GM21786 (cell line): ENCODE data around the gene UQCC2.

Experiments used
- ATAC-seq: cut with Tn5 transposase; IDR thresholded peaks from one replicate; pipeline ENCODE4 v1.9.1; 2021; ENCODE audit not compliant: unreplicated experiment

The UQCC2 gene

DNA sequence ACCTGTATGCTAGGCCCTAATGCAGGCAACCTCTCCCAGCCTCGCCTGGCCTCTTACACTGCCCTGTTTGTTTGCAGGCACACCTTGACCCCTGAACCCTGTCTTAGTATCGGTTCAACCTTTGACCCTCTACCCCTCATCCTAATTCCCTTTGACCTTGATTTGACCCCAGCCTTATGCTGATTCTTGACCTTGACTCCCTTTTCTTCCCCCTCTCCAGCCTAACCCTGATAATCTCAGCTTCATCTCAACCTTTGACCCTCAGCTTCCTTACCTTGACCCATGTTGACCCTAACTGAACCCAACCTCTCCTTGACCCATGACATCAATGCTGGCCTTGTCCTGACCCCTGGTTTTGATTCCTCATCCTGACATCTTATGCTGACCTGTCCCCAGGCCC is 33.8 kb downstream of the UQCC2 start:
- ATAC-seq, result no peak

DNA sequence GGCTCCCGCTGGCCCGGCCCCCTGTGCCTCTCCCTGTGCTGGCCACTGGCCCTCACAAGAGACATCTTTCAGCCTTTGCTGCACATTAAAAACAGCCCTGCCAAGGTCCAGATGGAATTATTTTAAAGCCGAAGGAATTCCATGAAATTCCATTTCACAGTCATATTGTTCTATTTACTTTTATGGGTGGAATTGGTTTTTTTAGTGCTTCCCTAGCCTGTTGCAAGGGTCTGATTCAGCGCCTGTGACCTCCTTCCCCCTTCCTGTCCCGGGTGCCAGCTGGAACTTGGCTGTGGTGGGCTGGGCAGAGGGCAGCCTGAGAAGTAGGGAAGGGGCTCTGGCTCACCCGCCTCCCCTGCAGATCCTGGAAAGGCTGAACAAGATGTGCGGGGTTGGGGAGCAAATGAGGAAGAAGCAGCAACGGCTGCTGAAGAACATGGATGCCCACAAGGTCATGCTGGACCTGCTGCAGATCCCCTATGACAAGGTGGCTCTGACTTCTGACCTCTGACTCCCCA is 34.3 kb downstream of the UQCC2 start:
- no peak for ATAC-seq

DNA sequence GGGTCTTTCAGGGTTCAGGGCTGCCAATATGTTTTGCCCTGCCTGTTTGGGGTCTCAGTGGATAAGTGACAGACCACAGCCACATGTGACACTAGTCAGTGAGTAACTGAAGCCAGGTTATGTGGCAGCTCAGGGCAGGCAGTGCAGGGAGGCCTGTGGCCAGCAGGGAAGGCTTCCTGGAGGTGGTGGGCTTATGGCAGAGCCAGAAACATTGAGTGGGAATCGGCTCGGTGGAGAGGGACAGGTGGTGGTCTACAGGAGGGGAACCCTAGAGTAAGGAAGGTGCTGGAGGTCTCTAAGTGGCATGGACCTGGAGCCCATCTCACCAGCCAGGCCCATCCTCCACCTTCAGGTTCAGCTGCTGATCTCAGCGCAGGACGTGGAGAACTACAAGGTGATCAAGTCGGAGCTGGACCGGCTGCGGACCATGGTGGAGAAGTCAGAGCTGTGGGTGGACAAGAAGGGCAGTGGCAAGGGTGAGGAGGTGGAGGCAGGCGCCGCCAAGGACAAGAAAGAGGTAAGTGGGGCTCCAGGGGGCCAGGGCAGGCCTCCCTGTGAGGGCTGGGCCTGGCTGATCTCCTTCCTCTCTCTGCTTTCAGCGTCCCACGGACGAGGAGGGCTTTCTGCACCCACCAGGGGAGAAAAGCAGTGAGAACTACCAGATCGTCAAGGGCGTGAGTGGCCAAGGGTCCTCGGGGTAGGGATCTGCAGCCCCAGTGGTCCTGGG is 34.9 kb downstream of the UQCC2 start:
- ATAC-seq, result no peak

DNA sequence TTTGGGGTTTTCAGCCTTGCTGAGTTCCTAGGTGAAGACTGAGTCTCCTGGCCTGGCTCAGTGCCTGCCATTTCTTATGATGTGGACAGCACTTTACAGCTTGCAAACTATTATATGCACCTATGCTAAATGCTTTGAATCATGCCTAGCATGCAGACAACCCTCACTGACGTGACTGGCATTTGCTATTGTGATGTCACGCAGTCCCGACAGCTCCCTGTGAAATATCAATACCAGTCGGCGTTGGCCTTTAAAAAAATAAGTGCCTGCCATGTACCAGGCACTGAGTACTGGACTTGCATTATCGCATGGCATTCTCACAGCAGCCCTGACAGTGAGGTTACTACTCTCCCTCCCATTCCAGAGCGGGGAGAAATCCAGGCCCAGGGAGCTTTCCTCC is 35.5 kb downstream of the UQCC2 start:
- ATAC-seq, result no peak

DNA sequence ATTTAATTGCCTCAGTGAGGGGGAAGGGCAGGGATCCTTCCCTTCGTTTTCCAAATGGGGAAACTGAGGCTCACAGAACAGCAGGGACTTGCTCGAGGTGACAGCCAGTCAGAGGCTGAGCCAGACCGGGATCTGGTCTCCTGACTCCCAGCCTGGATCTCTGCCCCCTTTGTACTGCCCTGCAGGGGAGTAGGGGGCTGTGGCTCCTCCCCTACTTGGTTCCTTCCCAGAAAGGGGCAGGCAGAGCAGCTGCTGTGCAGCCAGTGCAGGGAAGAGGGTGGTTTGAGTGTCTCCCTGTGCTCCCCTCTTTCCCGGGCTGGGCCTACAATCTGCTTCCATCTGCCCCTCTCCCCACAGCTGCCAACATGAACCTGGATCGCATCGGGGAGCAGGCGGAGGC is 37.6 kb downstream of the UQCC2 start:
- no peak for ATAC-seq

DNA sequence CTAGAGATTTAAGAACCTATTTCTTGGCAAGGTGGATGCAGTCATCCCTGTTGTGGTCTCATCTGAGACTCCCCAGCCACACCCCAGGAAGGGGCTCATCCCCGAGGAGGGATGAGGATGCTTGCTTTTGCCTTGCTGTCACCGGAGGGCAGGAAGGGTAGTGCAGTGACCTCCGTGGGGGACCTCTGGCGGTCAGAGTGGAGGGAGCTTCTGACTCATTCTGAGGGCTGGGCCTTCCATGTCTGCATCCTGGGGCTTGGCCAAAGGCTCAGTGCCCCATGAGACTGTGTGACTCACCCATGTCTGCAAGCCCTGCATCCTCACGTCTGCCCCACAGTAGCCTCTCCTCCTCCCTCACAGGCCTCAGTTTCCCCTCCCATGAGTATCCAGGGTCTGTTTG is 38.7 kb downstream of the UQCC2 start:
- no peak for ATAC-seq

DNA sequence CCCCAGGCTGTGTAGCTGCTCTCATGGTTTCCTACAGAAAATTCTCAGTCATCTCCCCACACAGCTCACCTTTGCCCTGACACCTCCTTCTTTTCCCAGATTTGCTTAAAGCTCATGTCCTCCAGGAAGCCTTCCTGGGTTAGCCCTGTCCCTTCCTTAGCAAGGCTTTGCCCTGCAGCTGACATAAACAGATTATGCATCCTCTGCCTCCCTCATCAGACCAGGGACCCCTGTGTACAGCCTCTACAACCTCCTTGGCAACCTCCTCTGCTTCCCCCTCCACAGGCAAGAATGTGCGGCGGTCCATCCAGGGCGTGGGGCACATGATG is 39.8 kb downstream of the UQCC2 start:
- ATAC-seq, result no peak

DNA sequence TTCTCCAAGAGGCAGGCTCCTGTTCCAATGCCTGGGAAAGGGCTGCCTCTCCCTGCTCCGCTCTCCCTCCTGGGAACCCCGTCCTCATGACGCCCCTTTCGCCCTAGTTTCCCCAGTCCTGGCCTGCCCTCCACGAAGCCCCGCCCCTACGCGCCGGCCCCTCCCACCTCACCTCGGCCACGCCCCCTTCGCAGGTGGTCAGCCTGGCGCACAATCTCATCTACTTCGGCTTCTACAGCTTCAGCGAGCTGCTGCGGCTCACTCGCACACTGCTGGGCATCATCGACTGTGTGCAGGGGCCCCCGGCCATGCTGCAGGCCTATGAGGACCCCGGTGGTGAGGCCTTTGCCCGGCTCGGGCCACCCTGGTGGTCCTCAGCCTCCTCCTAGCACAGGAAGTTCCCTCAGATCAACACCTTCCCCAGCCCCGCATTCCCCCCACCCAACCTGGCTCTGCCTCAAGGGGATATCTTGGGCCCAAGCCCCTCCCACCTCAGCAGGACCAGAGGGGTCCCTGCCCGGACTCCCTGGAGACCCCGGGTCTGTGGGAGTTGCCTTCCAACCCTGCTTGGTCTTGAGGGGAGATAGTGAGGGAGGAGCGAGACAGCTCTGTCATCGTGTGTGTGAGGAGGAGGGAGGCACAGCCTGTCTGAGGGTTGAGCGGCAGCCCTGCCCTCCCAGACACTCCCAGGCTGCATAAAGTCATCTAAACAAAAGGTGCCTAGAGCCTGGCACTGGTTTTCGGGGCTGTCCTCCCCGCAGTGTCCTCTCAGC is 40.3 kb downstream of the UQCC2 start:
- no peak for ATAC-seq

DNA sequence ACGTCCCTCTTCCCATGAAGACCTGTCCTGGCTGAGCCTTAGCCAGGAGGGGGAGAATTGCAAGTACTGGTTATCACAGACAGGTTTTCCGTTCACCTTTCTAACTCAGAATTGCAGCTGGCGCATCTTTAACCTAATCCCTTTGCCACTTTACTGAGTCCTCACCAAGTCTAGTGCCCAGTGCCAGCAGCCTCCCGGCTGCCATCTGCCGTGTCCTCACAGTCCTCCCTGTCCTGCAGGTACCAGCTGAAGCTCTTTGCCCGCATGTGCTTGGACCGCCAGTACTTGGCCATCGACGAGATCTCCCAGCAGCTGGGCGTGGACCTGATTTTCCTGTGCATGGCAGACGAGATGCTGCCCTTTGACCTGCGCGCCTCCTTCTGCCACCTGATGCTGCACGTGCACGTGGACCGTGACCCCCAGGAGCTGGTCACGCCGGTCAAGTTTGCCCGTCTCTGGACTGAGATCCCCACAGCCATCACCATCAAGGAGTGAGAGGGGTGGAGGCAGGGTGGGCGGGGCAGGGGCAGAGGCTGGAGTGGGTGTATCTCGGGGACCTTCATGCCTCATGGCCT is 41.3 kb downstream of the UQCC2 start:
- no peak for ATAC-seq

DNA sequence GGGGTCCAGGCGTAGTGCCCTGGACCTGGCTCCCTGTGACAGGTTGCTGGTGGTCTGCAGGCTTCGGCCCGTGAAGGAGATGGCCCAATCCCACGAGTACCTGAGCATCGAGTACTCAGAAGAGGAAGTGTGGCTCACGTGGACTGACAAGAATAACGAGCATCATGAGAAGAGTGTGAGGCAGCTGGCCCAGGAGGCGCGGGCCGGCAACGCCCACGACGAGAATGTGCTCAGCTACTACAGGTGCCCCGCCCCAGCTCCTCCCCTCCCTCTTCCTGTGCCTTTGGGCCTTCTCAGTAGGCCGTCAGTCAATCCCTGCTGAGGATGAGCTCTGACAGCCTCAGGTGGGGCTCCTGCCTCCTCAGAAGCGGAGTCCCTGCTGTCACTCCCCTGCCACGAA is 42.6 kb downstream of the UQCC2 start:
- no peak for ATAC-seq

DNA sequence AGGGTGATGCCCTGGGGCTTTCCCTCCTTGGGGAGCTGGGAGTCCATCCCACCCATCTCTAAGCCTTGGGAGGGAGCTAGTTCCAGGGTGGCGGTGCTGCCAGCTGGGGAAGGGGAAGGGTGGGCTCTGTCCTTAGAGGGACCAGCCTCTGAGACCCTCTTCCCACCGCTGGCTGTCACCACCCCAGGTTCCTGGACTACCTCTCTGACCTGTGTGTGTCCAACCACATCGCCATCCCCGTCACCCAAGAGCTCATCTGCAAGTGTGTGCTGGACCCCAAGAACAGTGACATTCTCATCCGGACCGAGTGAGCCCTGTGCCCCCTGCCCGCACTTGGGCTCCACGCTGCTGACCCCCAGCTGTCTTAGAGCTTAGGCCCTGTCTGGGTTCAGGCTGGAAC is 43.2 kb downstream of the UQCC2 start:
- ATAC-seq, result no peak

DNA sequence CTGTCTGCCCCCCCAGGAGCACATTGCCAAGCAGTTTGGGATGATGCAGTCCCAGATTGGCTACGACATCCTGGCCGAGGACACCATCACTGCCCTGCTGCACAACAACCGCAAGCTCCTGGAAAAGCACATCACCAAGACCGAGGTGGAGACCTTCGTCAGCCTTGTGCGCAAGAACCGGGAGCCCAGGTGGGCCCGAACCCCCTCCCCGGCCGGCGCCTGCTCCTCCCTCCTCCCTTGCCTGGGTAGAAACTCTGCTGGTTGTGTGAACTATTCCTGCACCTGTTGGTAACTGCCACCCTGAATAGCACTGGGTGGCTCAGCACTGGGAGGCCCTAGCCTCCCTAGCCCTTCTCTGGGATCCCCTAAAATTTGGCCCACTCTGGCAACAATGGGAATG is 43.7 kb downstream of the UQCC2 start:
- no peak for ATAC-seq

DNA sequence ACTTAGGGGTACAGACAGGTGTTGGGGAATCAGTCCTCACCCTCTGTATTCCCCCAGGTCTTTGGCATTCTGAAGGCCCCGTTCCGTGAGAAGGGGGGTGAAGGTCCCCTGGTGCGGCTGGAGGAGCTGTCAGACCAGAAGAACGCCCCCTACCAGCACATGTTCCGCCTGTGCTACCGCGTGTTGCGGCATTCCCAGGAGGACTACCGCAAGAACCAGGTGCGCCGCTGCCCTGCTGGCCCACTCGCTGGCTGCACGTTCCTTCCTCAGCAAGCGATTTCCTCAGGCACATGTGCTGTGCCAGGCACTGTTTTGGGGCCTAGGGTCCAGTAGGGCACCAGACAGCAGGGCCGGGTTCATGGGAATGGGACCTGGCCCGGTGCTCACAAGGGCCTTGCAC is 44.4 kb downstream of the UQCC2 start:
- no peak for ATAC-seq

DNA sequence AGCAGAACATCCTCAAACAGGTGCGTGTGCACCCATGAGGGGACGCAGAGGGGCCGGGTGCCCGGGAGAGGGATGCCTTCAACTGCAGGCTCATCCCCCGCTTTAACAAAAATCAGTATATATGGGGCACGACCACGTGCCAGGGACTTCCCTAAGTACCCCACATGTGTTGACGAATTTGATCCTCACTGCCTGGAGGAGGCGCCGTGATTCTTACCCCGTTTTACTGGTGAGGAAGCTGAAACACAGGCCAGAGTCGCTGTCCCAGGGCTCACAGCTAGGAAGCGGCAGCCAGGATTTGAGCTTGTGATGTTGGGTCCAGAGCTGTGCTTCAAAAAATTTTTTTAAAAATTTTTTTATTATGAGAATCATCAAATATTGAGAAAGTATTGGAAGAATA is 45.5 kb downstream of the UQCC2 start:
- ATAC-seq, result no peak

DNA sequence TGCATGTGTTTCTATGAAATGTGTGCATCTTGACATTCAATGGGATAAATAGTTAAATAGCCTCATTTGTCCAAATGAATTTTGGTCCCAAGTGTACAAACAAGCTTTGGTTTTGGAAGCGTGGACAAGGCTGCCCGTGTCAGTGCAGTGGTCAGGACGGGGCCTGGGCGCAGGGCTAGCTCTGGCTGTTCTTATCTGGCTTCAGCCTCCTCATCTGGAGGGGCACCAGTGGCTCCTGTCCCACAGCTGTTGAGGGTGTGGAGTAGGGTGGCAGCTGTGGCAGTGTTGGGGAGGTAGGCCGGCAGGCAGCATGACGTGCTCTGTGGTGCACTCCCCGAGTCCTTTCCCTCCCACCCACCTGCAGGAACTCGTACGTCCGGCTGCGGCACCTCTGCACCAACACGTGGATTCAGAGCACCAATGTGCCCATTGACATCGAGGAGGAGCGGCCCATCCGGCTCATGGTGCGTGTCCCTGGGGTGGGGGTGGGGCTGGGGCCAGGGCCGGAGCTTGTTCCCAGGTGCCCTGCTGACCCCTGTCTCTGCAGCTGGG is 46.9 kb downstream of the UQCC2 start:
- no peak for ATAC-seq

DNA sequence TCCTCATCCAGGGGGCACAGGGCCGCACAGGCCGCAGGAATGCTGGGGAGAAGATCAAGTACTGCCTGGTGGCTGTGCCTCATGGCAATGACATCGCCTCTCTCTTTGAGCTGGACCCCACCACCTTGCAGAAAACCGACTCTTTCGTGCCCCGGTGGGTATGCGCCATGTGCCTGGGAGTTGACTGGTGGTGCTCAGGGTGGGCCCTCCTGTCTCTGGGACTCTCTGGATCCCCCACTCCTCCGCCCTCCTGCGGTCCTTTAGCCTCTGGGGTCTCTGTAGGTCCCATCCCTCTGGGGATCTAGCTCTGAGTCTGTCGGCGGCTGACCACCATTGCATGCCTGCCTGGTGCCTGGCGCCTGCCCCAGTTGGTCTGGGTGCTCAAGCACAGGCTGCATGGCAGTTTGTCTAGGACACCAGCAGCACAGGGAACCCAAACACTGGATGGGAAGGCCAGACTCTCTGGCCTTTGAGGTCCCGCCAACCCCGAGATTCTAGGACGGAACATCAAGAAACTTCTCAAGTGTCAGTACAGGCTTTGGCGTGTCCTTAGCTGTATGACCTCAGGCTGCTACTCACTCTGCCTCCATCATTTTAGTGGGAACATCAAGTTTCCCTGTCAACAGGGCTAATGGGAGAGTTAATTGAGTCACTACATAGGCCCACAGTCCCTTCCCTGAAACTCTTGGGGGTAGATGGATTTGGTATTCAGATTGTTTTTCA is 47.6 kb downstream of the UQCC2 start:
- ATAC-seq, result no peak

DNA sequence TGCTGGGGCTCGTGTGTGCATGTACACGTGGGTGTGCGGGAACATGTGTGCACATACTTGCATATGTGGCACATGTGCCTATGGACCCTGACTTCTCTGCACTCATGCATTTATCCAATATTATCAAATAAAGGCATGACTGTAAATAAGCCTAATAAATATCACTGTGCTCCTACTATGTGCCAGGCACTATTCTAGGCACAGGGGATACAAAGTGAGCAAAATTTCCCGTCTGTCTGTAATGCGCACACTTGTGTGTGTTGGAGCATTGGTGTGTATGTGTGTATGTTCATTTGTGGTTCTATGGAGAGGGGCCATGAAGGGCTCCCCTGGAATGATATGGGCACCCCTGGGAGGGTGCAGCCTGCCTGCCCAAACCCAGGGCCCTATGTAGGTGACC is 48.5 kb downstream of the UQCC2 start:
- no peak for ATAC-seq

DNA sequence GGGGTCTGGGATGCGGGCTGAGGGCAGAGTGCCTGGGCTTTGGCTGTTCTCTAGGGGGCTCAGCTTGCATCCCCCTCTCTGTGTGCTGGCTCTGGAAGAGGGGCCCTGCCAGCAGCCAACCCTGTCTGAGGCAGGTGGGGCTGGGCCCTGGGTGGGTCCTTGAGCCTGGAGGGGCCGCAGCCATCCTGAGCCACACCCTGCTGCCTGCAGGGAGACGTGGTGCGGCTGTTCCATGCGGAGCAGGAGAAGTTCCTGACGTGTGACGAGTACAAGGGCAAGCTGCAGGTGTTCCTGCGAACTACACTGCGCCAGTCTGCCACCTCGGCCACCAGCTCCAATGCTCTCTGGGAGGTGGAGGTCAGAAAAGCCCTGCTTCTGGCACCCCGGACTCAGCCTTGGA is 49.2 kb downstream of the UQCC2 start:
- ATAC-seq, result no peak

DNA sequence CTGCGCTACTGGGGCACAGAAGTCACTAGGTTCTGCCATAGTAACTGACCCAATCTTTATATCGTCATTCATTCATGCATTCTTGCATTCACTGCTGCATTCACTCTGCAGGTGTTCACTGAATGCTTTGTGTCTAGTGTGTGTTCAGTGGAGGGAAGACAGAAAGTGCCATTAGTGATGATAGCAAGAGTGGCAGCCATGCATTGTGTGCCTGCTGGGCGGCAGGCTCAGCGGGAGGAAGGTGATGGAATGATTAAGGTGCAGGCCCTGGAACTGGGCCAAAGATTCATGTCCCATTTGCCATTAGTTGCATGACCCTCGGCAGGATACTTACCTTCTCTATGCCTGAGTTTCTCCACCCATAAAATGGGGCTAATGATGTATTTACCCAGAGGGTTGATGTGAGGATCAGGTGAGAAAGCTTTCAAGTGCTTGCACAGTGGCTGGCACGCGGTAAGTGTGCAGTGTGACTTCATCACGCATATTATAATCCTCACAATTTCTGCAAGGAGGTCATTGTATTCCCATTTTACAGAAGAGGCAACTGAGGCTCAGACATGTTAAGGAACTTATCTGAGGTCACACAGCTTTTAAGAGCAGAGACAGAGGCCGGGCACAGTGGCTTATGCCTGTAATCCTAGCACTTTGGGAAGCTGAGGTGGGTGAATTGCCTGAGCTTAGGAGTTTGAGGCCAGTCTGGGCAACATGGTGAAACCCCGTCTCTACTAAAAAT is 50.2 kb downstream of the UQCC2 start:
- ATAC-seq, result no peak

DNA sequence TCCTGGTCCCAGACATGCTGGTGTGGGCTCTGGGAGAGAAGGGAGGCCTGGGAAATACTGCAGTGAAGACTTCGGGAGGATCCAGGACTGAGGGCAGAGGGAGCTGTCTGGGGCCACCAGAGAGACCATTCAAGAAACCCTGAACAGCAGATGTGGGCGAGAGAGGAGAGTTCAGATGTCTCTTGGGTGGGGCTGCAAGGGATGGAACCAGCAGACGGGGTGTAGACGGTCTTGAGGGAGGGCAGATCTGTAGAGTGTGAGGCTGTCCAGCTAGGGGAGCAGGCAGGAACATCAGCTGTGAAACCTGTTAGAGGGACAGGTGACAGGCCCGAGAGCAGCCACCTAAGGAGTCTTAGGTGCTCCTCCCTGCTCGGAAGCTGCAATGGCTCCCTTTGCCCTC is 51.5 kb downstream of the UQCC2 start:
- no peak for ATAC-seq
